ENCODE measurements around the gene C1GALT1.

C1GALT1 gene

DNA sequence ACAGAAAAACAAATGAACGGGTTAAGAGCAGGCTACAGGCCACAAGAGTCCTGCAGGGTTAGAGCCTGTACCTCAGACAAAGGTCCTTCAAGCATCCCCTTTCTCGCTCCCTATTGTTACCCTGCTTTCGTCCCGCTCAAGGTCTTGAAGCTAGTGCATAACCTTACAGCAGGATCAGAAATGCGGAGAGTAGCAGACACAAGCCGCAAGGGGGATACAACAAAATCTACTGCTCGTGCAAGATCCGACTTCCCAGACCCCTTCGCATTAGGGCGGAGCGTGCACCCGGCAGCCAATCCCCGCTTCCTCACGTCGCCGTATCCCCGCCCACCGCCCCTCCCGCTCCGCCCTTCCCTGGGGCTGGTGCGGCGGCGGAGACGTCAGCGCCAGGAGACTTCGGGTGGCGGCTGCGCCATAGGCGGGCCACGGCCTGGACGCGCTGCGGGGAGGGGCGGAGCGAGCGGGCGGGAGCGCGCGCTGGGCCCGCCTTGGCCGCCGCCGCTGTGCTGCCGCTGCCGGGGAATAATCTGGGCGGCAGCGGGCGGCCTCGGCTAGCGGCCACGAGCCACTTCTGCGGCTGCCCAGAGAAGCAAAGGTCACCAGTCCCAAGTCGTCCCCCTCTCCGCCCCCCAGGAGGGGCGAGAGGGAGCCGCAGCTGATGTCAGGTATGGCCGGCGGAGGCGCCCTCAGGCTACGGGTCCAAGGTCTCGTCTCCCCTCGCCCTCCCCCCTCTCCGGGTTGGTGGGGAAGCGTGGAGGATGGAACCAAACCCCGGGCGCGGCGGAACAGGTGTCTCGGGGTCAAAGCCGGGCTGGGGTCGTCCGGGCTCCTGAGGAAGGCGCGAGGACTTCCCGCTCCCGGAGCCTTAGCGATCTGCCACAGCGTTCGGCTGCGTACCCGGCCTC lies at the start of gene C1GALT1:
C1GALT1 (plus strand) TSS at position 389 of the 905 bp plus-strand sequence. CDS start 51,776 bp downstream, outside the sequence.
- TF ChIP-seq GATA3 (IDR thresholded peaks at IDR 0.05; ENCODE audit: low read depth, low read length) (no peak), GATA2 (IDR thresholded peaks at IDR 0.05; ENCODE audit: low read depth, low read length) (0 out of 2 replicates have a peak, but pooled peaks have one; percentile 3)

DNA sequence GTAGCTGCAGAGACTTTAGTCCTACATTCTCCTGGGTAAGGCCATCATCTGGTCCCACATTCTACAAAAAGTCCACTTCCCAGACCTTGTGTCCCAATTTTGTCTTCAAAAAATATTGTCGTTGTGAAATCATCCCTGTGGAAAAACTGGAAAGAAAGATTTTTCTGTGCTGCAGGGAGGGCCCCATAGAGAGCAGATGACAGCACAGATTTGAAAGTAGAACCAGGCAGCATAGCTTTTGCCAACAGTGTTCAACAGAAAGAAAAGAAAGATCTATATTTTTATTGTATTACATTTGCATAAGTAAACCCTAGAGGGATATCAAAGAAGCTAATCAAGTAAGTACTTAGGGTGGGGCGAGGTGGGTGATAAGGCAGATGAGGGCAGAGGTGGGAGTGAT lies 48.3 kb upstream of the C1GALT1 start:
- no peak for TF ChIP-seq GATA3 (IDR thresholded peaks at IDR 0.05; ENCODE audit: low read depth, low read length)
- TF ChIP-seq GATA2 (IDR thresholded peaks at IDR 0.05; ENCODE audit: low read depth, low read length) = no peak

GRCh38 chr7:7135074-7135473 lies 47.3 kb upstream of the C1GALT1 start:
- no peak for TF ChIP-seq GATA2 (IDR thresholded peaks at IDR 0.05; ENCODE audit: low read depth, low read length)
- TF ChIP-seq GATA3 (IDR thresholded peaks at IDR 0.05; ENCODE audit: low read depth, low read length) = no peak

GRCh38 chr7:7136466-7137381 lies 45.6 kb upstream of the C1GALT1 start:
- TF ChIP-seq GATA2 (IDR thresholded peaks at IDR 0.05; ENCODE audit: low read depth, low read length) = no peak
- no peak for TF ChIP-seq GATA3 (IDR thresholded peaks at IDR 0.05; ENCODE audit: low read depth, low read length)

DNA sequence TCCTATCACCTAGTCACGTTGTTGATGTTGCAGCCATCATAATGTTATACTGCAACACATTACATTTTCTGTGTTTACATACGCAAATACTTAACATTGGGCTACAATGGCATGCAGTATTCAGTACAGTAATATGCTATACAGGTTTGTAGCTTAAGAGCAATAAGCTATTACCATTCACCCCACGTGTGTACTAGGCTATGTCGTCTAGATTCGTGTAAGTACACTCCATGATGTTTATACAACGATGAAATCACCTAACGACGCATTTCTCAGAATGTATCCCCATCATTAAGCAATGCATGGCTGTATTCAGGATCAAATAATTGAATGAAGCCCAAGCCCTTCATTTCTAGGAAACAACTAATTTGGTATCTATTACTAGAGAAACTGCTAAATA lies 43.4 kb upstream of the C1GALT1 start:
- TF ChIP-seq GATA3 (IDR thresholded peaks at IDR 0.05; ENCODE audit: low read depth, low read length) (no peak), GATA2 (IDR thresholded peaks at IDR 0.05; ENCODE audit: low read depth, low read length) (no peak)

GRCh38 chr7:7146837-7147236 lies 35.5 kb upstream of the C1GALT1 start:
- TF ChIP-seq GATA2 (IDR thresholded peaks at IDR 0.05; ENCODE audit: low read depth, low read length) = no peak
- no peak for TF ChIP-seq GATA3 (IDR thresholded peaks at IDR 0.05; ENCODE audit: low read depth, low read length)

DNA sequence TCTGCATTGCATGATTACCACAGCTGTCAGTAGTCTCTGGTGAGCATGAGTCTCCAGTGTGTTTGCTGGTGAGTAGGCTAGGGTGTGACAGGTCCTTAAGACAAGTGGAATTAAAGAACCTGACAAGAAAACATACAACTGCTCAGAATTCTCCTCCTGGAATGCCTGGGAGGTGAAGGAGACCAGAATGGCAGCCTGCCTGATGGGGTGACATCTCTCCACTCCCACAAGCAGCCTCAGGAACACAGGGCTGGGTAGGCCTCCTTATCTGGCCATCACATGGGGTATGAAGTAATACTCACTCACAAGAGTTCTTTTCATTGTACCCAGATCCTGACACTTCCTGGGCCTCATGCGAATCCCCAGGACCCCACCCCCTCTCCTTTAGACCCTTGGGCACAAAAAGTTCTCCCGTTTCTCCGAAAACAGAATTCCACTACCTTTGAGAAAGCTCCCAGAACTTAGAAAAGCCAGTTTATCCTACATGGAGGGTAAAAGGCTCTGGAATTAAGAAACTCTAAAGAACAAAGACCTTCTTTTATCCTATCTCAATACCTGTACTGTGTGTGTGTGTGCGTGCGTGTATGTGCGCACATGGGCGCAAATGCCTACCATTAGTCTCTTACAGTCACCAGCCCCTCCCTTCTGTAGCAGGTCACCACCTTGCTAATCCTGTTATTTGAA lies 33.4 kb upstream of the C1GALT1 start:
- TF ChIP-seq GATA2 (IDR thresholded peaks at IDR 0.05; ENCODE audit: low read depth, low read length) = no peak
- no peak for TF ChIP-seq GATA3 (IDR thresholded peaks at IDR 0.05; ENCODE audit: low read depth, low read length)

- TF ChIP-seq GATA2 (IDR thresholded peaks at IDR 0.05; ENCODE audit: low read depth, low read length) (no peak), GATA3 (IDR thresholded peaks at IDR 0.05; ENCODE audit: low read depth, low read length) (no peak)
Measured at GRCh38 chr7:7151285-7151684, 31.1 kb upstream of the C1GALT1 start.

DNA sequence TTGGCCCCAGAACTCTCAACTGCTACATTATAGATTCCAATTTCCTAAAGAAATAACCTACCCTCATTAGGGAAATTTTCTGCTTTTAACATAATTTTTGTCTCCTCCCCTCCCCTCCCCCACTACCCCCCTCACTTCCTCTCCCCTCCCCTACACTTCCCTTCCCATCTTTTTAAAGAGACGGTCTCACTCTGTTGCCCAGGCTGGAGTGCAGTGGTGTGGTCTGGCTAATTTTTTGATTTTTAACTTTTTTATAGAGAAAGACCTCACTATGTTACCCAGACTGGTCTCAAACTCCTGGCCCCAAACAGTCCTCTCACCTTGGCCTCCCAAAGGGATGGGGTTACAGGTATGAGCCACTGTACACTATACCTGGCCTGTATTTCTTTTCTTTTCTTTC lies 30.5 kb upstream of the C1GALT1 start:
- no peak for TF ChIP-seq GATA3 (IDR thresholded peaks at IDR 0.05; ENCODE audit: low read depth, low read length)

- TF ChIP-seq GATA3 (IDR thresholded peaks at IDR 0.05; ENCODE audit: low read depth, low read length) (no peak), GATA2 (IDR thresholded peaks at IDR 0.05; ENCODE audit: low read depth, low read length) (no peak)
Measured at GRCh38 chr7:7152315-7152714, 30.0 kb upstream of the C1GALT1 start.

DNA sequence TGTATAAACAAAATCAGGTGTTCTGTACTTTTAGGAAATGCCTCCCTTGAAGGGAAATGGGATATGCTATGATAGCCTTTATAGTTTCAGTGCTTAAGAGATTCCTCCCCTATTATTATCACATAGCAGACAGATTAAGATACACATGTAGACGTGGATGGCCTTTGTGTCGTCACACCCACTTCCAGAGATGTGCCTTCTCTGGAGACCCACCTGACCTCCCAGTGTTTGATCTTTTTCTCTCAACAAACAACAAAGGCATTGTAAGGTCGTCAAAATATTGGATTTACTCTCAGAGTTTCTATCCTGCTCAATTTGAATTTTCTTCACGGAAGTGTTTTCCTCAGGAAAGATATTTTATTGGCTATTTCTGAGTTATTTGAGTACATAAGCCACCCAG lies 25.7 kb upstream of the C1GALT1 start:
- TF ChIP-seq GATA3 (IDR thresholded peaks at IDR 0.05; ENCODE audit: low read depth, low read length) (no peak), GATA2 (IDR thresholded peaks at IDR 0.05; ENCODE audit: low read depth, low read length) (no peak)

DNA sequence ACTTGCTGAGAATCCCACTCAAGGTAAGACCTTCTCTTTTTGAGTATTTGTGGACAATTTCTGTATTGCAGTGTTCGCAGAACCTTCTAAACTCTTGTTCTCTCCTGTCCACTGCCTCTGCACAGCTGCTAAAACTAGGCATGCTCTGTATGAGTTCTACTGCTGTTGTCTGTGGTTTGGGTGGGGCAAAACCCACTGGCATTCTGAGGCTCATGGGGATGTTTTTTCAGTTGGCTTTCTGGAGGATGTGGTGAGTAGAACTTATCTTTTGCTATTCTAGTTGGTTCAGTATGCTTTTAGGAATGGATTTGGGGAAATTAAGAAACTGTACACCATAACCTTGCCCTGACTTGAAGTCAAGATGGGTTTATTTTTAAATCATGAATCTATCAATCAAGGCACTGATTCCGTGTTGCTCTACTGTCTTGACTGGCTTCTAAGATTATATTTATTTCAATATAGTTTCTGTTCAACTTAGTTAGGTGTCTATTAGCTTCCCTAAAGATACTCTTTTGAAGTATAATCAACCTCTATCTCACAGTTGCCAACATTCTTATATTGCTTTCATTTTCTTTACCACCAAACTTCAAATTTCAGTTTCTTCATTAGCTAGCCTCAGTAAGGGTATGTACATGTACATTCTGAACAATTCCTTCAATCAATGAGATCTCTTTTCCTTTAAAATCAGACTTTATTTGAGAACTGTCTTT lies 25.0 kb upstream of the C1GALT1 start:
- TF ChIP-seq GATA3 (IDR thresholded peaks at IDR 0.05; ENCODE audit: low read depth, low read length) = no peak
- no peak for TF ChIP-seq GATA2 (IDR thresholded peaks at IDR 0.05; ENCODE audit: low read depth, low read length)

- TF ChIP-seq GATA3 (IDR thresholded peaks at IDR 0.05; ENCODE audit: low read depth, low read length) = no peak
- TF ChIP-seq GATA2 (IDR thresholded peaks at IDR 0.05; ENCODE audit: low read depth, low read length) = no peak
Measured at GRCh38 chr7:7157887-7158271, 24.5 kb upstream of the C1GALT1 start.
